ENCODE measurements around the gene BTG1.
A peak's percentile ranks its signal among the peaks of the same experiment; 100 is the strongest.

The BTG1 gene, protein sequence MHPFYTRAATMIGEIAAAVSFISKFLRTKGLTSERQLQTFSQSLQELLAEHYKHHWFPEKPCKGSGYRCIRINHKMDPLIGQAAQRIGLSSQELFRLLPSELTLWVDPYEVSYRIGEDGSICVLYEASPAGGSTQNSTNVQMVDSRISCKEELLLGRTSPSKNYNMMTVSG

GRCh38 chr12:92145731-92146496 is at the start of gene BTG1:
Gene BTG1, minus strand, starts transcription at chr12:92145846. Its CDS starts 311 bp downstream, at chr12:92145535.
- peak; percentile 89 for DNase-seq (ENCODE audit: extremely low spot score)
- POLR2A ChIA-PET: interaction anchor here (0.6 to 3.6 kb wide), 94 partner anchors 10 to 776 kb away, joined by 3 to 48 read pairs (median 4); no protein-coding TSS in a partner anchor
- TF ChIP-seq TARDBP (IDR thresholded peaks at IDR 0.05) (no peak), HDGF (IDR thresholded peaks at IDR 0.05; ENCODE audit: borderline replicate concordance) (no peak), LEF1 (IDR thresholded peaks at IDR 0.05; ENCODE audit: borderline replicate concordance) (no peak), L3MBTL2 (conservative IDR thresholded peaks at IDR 0.05) (peak; percentile 83), FOXK2 (IDR thresholded peaks at IDR 0.05) (peak; percentile 82), SP1 (IDR thresholded peaks at IDR 0.05) (no peak), ELF4 (IDR thresholded peaks at IDR 0.05) (peak; percentile 96), FOXM1 (IDR thresholded peaks at IDR 0.05; ENCODE audit: borderline replicate concordance) (no peak), SUZ12 (IDR thresholded peaks at IDR 0.05) (no peak), ZNF384 (IDR thresholded peaks at IDR 0.05) (no peak), BHLHE40 (IDR thresholded peaks at IDR 0.05; ENCODE audit: borderline replicate concordance) (no peak), ARNT (IDR thresholded peaks at IDR 0.05) (0 out of 2 replicates have a peak, but pooled peaks have one; percentile 23), FOXA1 (IDR thresholded peaks at IDR 0.05) (no peak), NFRKB (IDR thresholded peaks at IDR 0.05) (no peak), CTBP1 (IDR thresholded peaks at IDR 0.05; ENCODE audit: borderline replicate concordance) (0 out of 2 replicates have a peak, but pooled peaks have one; percentile 36)
- TF ChIP-seq, protein P1, sequence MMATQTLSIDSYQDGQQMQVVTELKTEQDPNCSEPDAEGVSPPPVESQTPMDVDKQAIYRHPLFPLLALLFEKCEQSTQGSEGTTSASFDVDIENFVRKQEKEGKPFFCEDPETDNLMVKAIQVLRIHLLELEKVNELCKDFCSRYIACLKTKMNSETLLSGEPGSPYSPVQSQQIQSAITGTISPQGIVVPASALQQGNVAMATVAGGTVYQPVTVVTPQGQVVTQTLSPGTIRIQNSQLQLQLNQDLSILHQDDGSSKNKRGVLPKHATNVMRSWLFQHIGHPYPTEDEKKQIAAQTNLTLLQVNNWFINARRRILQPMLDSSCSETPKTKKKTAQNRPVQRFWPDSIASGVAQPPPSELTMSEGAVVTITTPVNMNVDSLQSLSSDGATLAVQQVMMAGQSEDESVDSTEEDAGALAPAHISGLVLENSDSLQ (IDR thresholded peaks at IDR 0.05): peak; percentile 91
- CTCF ChIA-PET: interaction anchor here (0.6 to 0.8 kb wide), 3 partner anchors 9 to 334 kb away, joined by 3 to 4 read pairs (median 4); no protein-coding TSS in a partner anchor

DNA sequence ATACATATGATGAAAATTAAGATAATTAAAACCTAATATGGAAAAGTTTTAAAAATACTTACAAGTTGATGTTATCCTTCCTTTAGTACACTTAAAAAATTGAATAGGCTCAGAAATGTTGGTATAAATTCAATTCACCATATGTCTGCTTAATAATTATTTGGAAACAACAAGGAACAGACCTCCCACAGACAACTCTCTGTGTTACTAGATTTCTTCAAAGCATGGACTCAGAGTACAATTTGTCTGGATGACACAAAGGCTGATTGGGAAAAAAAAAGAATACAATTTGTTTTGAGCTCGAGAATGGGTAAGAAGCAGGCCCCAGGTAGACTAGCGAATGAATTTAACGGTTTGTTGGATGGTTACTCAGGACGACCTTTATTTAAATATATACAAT is 48.9 kb upstream of the BTG1 start:
- TF ChIP-seq ELF4 (IDR thresholded peaks at IDR 0.05): no peak
- TF ChIP-seq SUZ12 (IDR thresholded peaks at IDR 0.05): no peak
- CTCF ChIA-PET: interaction anchor here (1.1 kb wide), 1 partner anchor 23 kb away, joined by 3 read pairs; no protein-coding TSS in a partner anchor

DNA sequence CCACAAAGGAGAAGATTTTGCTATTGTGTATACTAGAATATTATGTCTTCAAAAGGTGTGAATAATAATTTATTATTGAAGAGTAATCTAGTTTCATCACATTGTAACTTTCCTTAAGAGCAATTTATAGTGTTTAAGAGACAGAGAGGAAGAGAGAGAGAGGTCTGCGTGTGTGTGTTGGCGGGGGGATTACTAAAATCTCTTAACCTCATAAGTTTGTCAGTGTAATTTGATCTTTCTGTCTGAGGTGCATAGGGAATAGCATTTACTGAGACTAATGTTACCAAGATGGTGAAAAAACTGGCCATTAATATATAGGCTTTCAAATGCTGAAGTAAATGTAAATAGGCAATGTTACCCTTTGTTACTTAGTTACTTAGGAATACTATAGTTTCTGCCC is 48.2 kb upstream of the BTG1 start:
- TF ChIP-seq HDGF (IDR thresholded peaks at IDR 0.05; ENCODE audit: borderline replicate concordance): no peak
- TF ChIP-seq FOXK2 (IDR thresholded peaks at IDR 0.05): no peak
- TF ChIP-seq FOXA1 (IDR thresholded peaks at IDR 0.05): no peak
- TF ChIP-seq SUZ12 (IDR thresholded peaks at IDR 0.05): no peak
- TF ChIP-seq ELF4 (IDR thresholded peaks at IDR 0.05): no peak
- no peak for TF ChIP-seq ARNT (IDR thresholded peaks at IDR 0.05)
- TF ChIP-seq TARDBP (IDR thresholded peaks at IDR 0.05): no peak
- no peak for TF ChIP-seq CTBP1 (IDR thresholded peaks at IDR 0.05; ENCODE audit: borderline replicate concordance)
- no peak for TF ChIP-seq L3MBTL2 (conservative IDR thresholded peaks at IDR 0.05)
- TF ChIP-seq LEF1 (IDR thresholded peaks at IDR 0.05; ENCODE audit: borderline replicate concordance): no peak
- TF ChIP-seq SP1 (IDR thresholded peaks at IDR 0.05): no peak
- TF ChIP-seq ZNF384 (IDR thresholded peaks at IDR 0.05): no peak
- TF ChIP-seq FOXM1 (IDR thresholded peaks at IDR 0.05; ENCODE audit: borderline replicate concordance): no peak
- no peak for TF ChIP-seq NFRKB (IDR thresholded peaks at IDR 0.05)
- TF ChIP-seq BHLHE40 (IDR thresholded peaks at IDR 0.05; ENCODE audit: borderline replicate concordance): no peak
- TF ChIP-seq, protein P1 (IDR thresholded peaks at IDR 0.05): no peak
- ChIA-PET POLR2A (no interaction called here), CTCF (no interaction called here)
- DNase-seq (ENCODE audit: extremely low spot score): no peak

More for the DNA sequence above, 48.9 kb upstream of the BTG1 start:
- DNase-seq (ENCODE audit: extremely low spot score): no peak
- POLR2A ChIA-PET: no interaction called here

DNA sequence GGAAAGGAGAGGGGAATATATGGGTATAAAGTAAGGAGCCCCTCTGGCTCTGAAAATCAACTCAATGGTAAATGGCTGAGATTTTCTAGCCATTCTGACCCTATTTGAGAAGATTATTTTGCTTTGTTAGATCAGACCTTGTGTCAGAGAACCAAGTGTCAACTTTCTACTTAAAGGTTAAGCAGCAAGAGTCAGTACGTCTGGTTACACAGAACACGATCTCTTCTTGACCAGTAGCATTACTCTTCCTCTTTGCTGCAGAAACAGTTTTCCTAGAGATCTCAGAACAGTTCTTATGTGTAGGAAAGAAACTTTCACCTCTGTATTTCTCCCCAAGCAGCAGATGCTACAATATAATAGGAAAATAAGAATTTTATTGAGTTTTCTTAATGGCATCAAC is 47.4 kb upstream of the BTG1 start:
- no peak for TF ChIP-seq ARNT (IDR thresholded peaks at IDR 0.05)
- no peak for TF ChIP-seq LEF1 (IDR thresholded peaks at IDR 0.05; ENCODE audit: borderline replicate concordance)
- TF ChIP-seq ZNF384 (IDR thresholded peaks at IDR 0.05): no peak
- no peak for TF ChIP-seq FOXK2 (IDR thresholded peaks at IDR 0.05)
- TF ChIP-seq HDGF (IDR thresholded peaks at IDR 0.05; ENCODE audit: borderline replicate concordance): no peak
- TF ChIP-seq FOXM1 (IDR thresholded peaks at IDR 0.05; ENCODE audit: borderline replicate concordance): no peak
- TF ChIP-seq BHLHE40 (IDR thresholded peaks at IDR 0.05; ENCODE audit: borderline replicate concordance): no peak
- no peak for TF ChIP-seq TARDBP (IDR thresholded peaks at IDR 0.05)
- no peak for TF ChIP-seq NFRKB (IDR thresholded peaks at IDR 0.05)
- no peak for TF ChIP-seq FOXA1 (IDR thresholded peaks at IDR 0.05)
- TF ChIP-seq SP1 (IDR thresholded peaks at IDR 0.05): no peak
- TF ChIP-seq ELF4 (IDR thresholded peaks at IDR 0.05): no peak
- no peak for TF ChIP-seq L3MBTL2 (conservative IDR thresholded peaks at IDR 0.05)
- TF ChIP-seq, protein P1 (IDR thresholded peaks at IDR 0.05): no peak
- TF ChIP-seq SUZ12 (IDR thresholded peaks at IDR 0.05): no peak
- POLR2A ChIA-PET: no interaction called here
- no peak for DNase-seq (ENCODE audit: extremely low spot score)
- CTCF ChIA-PET: no interaction called here

DNA sequence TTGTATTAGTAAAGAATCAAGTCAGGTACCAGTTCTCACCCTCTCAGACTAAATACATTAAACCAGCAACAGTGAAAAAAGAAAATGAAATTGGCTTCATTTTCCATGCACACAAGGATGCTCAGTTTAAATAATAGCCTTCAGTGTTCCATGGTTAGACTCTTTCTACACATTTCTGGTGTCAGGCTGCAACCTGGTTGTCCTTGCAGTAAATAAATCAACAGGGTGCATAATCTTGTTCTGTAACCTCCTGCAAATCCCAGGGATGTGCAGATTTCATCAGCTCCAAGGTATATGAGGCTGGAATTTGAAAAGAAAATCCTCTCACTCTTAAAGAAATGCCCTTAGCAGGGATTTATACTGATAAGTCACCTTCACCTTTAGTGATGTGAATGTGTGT is 46.7 kb upstream of the BTG1 start:
- no peak for DNase-seq (ENCODE audit: extremely low spot score)
- POLR2A ChIA-PET: no interaction called here
- TF ChIP-seq, protein P1 (IDR thresholded peaks at IDR 0.05): no peak
- CTCF ChIA-PET: no interaction called here

Measured in HEK293T (cell line).